Islet precursor cell (in vitro differentiated cells): Measurements from ENCODE around the gene ANKS3.

Experiments used
- DNase-seq: peaks from one replicate; pipeline ENCODE4 v3.0.0-alpha.2; 2018

ANKS3 gene

DNA sequence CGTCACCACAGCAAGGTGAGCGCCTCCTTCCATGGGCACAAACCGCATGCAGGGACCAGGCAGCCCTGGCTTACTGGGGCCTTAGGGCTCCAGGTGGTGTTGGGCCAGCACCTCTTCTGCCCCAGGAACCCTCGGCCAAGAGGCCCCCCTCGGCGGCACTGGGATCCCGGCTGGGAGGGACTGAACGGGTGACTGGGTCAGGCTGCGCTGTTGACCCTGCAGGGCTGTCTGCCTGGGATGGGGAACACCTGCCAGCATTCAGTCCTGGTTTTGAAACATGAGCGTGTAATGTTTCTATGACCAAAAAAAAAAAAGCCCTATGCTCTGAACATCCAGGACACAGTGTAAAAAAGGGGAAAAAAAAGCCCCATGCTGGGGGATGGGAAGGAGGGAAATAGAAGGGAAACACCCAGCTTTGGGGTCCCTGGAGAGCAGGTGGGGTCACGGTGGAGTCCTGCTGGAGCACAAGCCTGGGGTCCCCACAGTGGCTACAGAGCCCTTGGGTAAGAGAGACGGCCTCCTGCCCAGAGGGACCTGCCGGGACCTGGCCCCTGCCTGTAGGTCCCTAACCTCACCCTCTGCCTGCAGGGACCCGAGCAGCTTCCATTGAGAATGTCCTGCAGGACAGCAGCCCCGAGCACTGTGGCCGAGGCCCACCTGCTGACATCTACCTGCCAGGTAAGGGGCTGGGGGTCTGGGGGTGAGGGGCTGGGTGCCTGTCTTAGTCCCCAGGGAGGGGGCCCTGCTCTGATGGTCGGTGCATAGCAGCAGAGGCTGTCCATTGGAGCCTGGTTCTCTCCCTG lies 50.6 kb downstream of the ANKS3 start:
- DNase-seq = no peak

- DNase-seq = peak; percentile 80
These were observed 51.3 kb downstream of the ANKS3 start for GRCh38 chr16:4682616-4683254.

- DNase-seq = no peak
These were observed 51.9 kb downstream of the ANKS3 start for GRCh38 chr16:4682084-4682591.

- DNase-seq = no peak
These were observed 52.5 kb downstream of the ANKS3 start for GRCh38 chr16:4681471-4682083.

DNA sequence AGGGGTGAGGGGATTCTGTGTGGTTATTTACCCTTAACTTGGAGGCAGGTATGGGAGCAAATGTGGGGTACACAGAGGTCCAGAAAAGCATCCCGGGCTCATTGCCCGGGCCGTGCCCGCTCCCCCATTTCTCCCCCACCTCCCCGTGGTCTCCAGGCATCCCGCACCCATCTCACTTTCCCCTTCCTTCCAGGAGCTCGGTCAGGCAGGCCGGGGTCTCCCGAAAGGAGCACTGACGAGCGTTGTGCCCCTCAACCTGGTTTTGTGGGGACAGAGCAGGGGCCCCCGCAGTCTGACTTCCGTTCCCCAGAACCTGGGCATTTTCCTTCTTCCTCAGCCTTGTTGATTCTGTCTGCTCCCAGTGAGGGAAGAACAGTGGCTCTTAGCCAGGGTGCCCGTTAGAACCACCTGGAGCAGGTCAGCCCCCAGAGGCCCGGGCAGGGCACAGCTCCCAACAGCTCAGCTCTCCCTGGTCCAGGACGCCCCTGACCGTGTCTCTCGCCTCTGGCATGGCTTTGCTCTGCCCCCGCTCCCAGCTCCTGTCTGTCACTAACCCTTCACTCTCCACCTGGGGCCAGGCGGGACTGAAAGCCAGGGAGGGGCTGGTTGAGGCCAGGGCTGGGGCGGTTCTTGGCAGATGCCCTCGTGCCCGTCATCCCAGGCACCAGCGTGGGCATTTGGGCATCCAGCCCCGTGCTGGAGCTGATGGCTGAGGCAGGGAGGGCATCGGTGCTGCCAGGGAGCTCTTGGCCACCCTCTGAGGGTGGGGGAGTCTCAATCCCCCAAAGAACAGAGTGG lies 53.2 kb downstream of the ANKS3 start:
- DNase-seq = no peak

- no peak for DNase-seq
These were observed 54.0 kb downstream of the ANKS3 start for GRCh38 chr16:4679850-4680636.

GRCh38 chr16:4679156-4679849 lies 54.8 kb downstream of the ANKS3 start:
- DNase-seq = no peak

DNA sequence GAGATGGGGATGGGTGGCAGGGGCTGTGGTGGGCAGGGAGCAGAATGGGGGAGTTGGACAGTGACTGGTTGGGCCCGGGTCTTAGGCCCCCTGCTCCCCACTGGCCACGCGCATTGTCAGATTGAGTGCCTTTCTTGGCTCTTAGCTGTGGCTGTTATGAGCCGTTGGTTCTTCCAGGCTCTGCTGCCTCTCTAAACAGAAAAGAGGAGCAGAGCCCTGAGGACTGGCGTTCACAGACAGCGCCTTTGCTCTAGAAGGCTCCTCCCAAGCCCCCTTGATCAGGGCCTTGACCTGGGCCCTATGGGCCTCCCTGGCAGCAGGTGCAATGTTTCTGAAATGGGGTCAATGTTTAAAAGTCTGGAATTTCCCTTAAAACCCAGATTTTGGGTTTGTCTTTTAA lies 55.5 kb downstream of the ANKS3 start:
- DNase-seq = no peak

GRCh38 chr16:4677994-4678393 lies 56.1 kb downstream of the ANKS3 start:
- no peak for DNase-seq

- no peak for DNase-seq
These were observed 56.7 kb downstream of the ANKS3 start for GRCh38 chr16:4677390-4677789.

- DNase-seq = no peak
These were observed 57.2 kb downstream of the ANKS3 start for GRCh38 chr16:4676831-4677230.

DNA sequence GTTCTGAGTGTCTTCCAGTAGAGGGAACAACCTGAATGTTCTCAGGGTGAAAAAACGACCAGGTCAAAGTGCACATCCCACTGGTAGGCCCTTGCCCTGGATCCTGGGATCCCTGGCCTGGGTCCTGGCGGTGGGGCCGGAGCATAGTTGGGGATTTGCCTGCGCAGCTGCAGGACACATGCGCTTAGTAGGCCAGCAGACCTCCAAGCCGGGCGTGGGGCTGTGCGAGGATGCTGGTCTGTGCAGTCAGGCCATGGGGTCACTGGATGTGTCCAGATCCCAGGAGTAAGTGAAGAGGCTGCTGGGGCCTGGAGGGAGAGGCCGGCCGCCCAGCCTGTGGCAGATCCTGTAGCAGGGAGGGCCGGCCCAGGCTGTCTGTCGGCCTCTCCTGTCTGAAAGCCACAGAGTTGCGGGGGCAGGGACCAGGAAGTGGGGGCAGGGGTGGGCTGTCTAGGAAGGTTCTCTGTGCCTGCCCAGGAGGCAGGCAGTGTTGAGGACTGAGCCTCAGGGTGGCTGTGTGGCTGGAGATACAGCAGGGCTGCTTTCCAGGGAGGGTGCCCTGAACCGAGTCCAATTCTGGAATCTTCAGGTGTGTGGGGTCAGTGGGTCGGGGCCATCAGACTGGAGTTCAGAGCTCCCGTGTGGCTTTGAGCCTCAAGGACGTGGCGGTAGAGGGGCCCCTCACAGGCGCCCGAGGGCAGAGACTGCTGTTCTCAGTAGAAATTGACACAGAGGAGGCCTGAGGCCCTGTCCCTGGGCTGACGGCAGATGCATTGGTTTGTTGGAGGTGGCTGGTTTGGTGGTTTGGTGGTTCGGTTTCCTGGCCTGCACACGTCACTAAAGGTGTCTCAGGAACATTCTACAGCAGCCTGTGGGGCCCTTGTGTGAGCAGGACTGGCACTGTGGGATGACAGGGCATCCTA lies 57.9 kb downstream of the ANKS3 start:
- DNase-seq = peak; percentile 88

GRCh38 chr16:4674926-4675530 lies 59.0 kb downstream of the ANKS3 start:
- DNase-seq = no peak

DNA sequence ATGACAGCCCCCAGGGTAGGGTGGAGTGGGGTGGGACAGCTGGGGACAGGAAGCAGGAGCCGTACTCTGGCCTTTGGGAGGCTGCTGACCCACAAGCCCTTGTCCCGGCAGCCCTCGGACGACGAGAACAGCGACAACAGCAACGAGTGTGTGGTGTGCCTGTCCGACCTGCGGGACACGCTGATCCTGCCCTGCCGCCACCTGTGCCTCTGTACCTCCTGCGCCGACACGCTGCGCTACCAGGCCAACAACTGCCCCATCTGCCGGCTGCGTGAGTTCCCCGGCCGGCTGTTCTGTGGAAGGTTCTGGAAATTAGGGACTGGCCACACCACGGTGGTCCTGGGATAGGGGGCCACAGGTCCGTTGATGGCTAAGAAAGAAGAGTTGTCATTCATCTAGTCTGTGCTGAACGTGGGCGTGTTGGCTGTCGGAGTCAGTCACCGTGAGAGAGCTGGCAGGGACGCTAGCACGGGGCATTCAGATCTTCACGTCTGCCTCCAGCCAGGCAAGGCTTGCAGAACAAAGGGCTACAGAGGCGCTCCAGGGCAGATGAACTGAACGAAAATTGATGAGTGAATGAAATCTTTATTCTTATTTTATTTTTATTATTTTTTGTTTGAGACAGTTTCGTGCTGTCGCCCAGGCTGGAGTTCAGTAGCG lies 60.6 kb downstream of the ANKS3 start:
- DNase-seq = no peak

GRCh38 chr16:4668313-4668960 lies 65.6 kb downstream of the ANKS3 start:
- DNase-seq = no peak

DNA sequence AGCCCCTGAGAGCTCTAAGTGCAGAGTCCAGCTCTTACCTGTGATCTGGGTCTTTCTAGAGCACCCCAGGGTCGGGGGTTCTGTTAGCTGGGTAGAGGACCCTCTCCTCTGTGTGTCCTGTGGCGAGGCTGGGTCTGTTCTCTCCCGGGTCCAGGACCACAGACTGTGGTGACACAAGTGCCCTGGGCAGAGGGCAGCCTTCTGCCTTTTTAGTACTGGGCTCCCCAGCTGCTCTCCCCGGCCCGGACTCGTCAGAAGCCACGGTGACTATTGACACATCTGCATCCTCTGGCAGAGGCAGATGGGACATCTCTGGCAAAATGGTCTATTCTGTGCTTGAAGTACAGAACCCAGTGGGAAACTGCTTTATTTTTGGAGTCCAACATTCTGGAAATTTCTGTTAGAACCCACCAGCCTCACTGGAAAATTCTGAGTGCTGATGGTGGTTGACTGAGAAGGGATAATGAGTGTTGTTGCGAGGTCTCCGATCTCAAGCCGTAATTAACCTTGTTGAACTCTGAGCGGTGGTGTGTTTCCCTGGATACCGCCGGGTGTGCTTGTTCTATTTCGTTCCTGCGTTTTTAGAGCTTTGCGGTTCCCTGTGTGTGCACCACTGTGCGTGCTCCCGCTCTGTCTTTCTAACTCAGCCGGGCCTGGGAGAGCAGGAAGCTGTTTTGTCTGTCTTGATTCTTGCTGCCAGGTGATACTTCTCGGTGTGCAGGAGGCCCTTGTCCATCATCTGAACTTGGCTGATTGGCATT lies 66.7 kb downstream of the ANKS3 start:
- no peak for DNase-seq

DNA sequence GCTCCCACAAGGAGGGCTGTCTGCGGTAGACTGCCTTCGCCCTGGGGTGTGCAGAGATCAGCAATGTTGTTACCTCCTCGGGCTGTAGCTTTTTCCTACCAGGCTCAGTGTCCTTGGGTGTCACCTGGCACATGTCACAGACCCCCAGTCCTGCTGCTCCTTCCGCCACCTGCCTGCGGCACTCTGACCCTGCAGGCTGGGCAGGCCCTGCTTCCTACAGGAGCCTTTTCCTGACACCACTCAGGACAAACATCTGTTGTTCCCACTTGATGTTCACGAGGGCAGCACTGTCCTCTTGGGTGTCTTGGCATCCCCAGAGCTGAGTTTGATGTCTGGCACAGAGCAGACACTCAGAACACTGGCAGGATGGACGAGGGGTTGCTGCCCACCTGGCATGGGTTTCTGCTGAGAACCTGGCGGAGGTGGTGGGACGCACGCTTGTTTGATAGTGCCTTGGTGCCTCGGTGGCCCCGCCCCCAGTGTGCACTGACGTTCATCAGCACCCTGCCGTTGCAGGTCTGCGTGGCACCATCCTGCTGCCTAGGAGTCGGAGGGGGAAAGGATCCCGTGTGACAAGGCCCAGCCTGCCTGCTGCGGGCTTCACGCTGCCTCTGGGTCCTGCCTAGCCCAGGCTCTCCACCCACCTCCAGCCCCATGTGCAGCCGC lies 67.4 kb downstream of the ANKS3 start:
- no peak for DNase-seq
